Smooth muscle cell (in vitro differentiated cells): ENCODE measurements around the gene TDO2. TPM values are rescaled to one million over a fixed set of nuclear protein-coding genes. Genes with fewer than 3 reads are reported as not detected.
A peak's percentile ranks its signal among the peaks of the same experiment; 100 is the strongest.

ENCODE experiments used
- DNase-seq: peaks from one replicate; lab custom pipeline; 2025; ENCODE audit not compliant: unreplicated experiment; lab: John Stamatoyannopoulos, UW
- H2AFZ ChIP-seq: fragments of 200-600 bp; sonication (generic); 2 replicates; pipeline ENCODE4 v1.6.0; 2016; ENCODE audit warnings: antibody characterized with exemption, low read depth, mild to moderate bottlenecking
- H3F3A ChIP-seq: fragments of 200-600 bp; sonication (generic); 2 replicates; pipeline ENCODE4 v1.6.0; 2017; ENCODE audit warnings: antibody characterized with exemption, low read depth
- H3K27ac ChIP-seq: fragments of 200-600 bp; sonication (generic); 2 replicates; pipeline ENCODE4 v1.5.1; 2016; ENCODE audit warnings: low read depth, mild to moderate bottlenecking
- H3K27me3 ChIP-seq: fragments of 200-600 bp; sonication (generic); 2 replicates; pipeline ENCODE4 v1.6.1; 2016; ENCODE audit warnings: low read depth, mild to moderate bottlenecking
- H3K36me3 ChIP-seq: fragments of 200-600 bp; sonication (generic); 2 replicates; pipeline ENCODE4 v1.5.1; 2016; ENCODE audit warnings: low read depth
- H3K4me1 ChIP-seq: fragments of 200-600 bp; sonication (generic); 2 replicates; pipeline ENCODE4 v1.5.1; 2016; ENCODE audit warnings: low read depth
- H3K4me2 ChIP-seq: fragments of 200-600 bp; sonication (generic); 2 replicates; pipeline ENCODE4 v1.6.0; 2016; ENCODE audit warnings: mild to moderate bottlenecking
- H3K4me3 ChIP-seq: fragments of 200-600 bp; sonication (generic); 2 replicates; pipeline ENCODE4 v1.5.1; 2016; ENCODE audit warnings: mild to moderate bottlenecking
- H3K79me2 ChIP-seq: fragments of 200-600 bp; sonication (generic); 2 replicates; pipeline ENCODE4 v1.6.0; 2016; ENCODE audit warnings: low read depth, mild to moderate bottlenecking
- H3K9ac ChIP-seq: fragments of 200-600 bp; sonication (generic); 2 replicates; pipeline ENCODE4 v1.6.0; 2016; ENCODE audit warnings: low read depth
- H3K9me3 ChIP-seq: fragments of 200-600 bp; sonication (generic); replicated peaks from 2 replicates; pipeline ENCODE4 v1.5.1; 2016; ENCODE audit warnings: low read depth
- H4K20me1 ChIP-seq: fragments of 200-600 bp; sonication (generic); 2 replicates; pipeline ENCODE4 v1.6.0; 2016; ENCODE audit warnings: low read depth
- WGBS: methylation state at CpG from one replicate; pipeline ENCODE4 v1.1.7; 2016; ENCODE audit warnings: low lambda C conversion rate; 5-methylcytosine and 5-hydroxymethylcytosine counted together
- polyA plus RNA-seq: library from polyadenylated mRNA; unstranded; fragments of >200 nt; fragmentation: Nextera tagmentation; extraction: Ambion mirVana; gene quantifications from 2 replicates; pipeline ENCODE4 v1.2.1, GENCODE V29; 2016
- total RNA-seq: library from RNA; depleted of rRNA; stranded (reverse); fragments of >200 nt; gene quantifications from 2 replicates; pipeline ENCODE4 v1.2.3, GENCODE V29; 2014
- TF ChIP-seq, protein P1 (sequence below): fragments of 200-600 bp; sonication (generic); IDR thresholded peaks from 2 replicates; pipeline ENCODE4 v1.5.1; 2017; ENCODE audit warnings: borderline replicate concordance, mild to moderate bottlenecking, antibody characterized with exemption; ENCODE audit not compliant: insufficient read depth, poor library complexity, severe bottlenecking

TDO2 gene
- total and polyA plus RNA-seq, 2 experiments from 2014 or later: 151 to 180 TPM

DNA sequence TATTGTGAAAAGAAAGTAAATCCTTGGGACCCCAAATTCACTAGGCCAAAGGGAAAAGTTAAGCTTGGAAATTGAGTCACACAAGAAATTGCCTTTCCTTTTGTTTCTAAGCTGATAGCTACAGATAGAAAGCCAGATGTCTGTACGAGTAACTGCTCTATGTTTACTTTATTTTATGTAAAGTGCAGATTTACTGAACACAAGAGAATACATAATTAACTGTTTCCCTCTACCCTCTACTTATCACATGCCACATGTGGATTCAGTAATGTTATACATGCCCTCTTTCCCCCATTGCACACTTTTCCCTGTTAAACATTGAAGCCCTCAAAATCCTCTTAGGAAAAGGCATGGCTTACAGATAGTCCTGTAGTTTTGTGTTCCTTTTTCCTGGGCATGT is 16.5 kb upstream of the TDO2 start:
- Histone ChIP-seq H3K9me3 (no peaks in the 10 kb centered on the region), H3K4me3 (no peak overlapping the region), H3K4me2 (peak overlapping the region; percentile 25), H3F3A (peaks cover 17% of the 10 kb centered on the region), H4K20me1 (no peaks in the 10 kb centered on the region), H3K79me2 (no peaks in the 10 kb centered on the region), H3K9ac (no peak overlapping the region), H3K27me3 (no peaks in the 10 kb centered on the region), H3K4me1 (peaks cover 7% of the 10 kb centered on the region), H3K36me3 (no peaks in the 10 kb centered on the region), H3K27ac (peak overlapping the region; percentile 12), H2AFZ (no peak overlapping the region)
- no peak for DNase-seq
- 11% methylated on average over 1 of the region's 1 CpG for WGBS
- TF ChIP-seq, protein P1, sequence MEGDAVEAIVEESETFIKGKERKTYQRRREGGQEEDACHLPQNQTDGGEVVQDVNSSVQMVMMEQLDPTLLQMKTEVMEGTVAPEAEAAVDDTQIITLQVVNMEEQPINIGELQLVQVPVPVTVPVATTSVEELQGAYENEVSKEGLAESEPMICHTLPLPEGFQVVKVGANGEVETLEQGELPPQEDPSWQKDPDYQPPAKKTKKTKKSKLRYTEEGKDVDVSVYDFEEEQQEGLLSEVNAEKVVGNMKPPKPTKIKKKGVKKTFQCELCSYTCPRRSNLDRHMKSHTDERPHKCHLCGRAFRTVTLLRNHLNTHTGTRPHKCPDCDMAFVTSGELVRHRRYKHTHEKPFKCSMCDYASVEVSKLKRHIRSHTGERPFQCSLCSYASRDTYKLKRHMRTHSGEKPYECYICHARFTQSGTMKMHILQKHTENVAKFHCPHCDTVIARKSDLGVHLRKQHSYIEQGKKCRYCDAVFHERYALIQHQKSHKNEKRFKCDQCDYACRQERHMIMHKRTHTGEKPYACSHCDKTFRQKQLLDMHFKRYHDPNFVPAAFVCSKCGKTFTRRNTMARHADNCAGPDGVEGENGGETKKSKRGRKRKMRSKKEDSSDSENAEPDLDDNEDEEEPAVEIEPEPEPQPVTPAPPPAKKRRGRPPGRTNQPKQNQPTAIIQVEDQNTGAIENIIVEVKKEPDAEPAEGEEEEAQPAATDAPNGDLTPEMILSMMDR: no peak

DNA sequence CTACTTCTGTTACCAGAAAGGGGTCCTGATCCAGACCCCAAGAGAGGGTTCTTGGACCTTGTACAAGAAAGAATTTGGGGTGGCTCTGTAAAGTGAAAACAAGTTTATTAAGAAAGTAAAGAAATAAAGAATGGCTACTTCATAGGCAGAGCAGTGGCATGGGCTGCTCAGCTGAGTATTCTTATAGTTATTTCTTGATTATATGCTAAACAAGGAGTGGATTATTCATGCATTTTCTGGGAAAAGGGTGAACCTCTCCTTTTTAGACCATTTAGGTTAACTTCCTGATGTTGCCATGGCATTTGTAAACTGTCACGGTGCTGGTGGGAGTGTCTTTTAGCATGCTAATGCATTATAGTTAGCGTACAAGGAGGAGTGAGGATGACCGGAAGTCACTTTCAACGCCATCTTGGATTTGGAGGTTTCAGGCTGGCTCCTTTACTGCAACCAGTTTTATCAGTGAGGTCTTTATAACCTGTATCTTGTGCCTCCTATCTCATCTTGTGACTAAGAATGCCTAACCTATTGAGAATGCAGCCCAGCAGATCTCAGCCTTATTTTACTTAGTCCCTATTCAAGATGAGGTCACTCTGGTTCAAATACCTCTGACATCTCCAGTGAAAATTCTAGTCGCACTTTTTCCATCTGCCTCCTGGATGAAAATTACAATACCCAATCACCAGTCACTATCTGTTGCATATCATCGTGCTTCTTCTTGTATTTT is 15.5 kb upstream of the TDO2 start:
- Histone ChIP-seq H3K4me2 (peak overlapping the region; percentile 25), H2AFZ (no peak overlapping the region), H3F3A (peaks cover 17% of the 10 kb centered on the region), H3K27ac (peak overlapping the region; percentile 12), H3K79me2 (no peaks in the 10 kb centered on the region), H3K9ac (no peak overlapping the region), H3K9me3 (no peaks in the 10 kb centered on the region), H3K4me1 (peaks cover 7% of the 10 kb centered on the region), H3K27me3 (no peaks in the 10 kb centered on the region), H3K36me3 (no peaks in the 10 kb centered on the region), H3K4me3 (no peak overlapping the region), H4K20me1 (no peaks in the 10 kb centered on the region)
- WGBS: 80% methylated on average over 6 of the region's 6 CpGs
- no peak for DNase-seq
- TF ChIP-seq, protein P1: no peak

GRCh38 chr4:155889031-155889793 is 14.3 kb upstream of the TDO2 start:
- Histone ChIP-seq H3K79me2 (no peaks in the 10 kb centered on the region), H2AFZ (peak overlapping the region; percentile 17), H3K27ac (peak overlapping the region; percentile 83), H3K4me3 (no peak overlapping the region), H3K4me1 (peaks cover 7% of the 10 kb centered on the region), H3K9ac (peak overlapping the region; percentile 47), H4K20me1 (no peaks in the 10 kb centered on the region), H3F3A (peaks cover 17% of the 10 kb centered on the region), H3K36me3 (no peaks in the 10 kb centered on the region), H3K9me3 (no peaks in the 10 kb centered on the region), H3K27me3 (no peaks in the 10 kb centered on the region), H3K4me2 (peak overlapping the region; percentile 72)
- 15% methylated on average over 5 of the region's 5 CpGs for WGBS
- TF ChIP-seq, protein P1: no peak
- no peak for DNase-seq
